Muscle layer of colon (tissue), 2 donors: ENCODE measurements around the gene PSG11.
"Not testable (repeated sequence)": the region's sequence is repeated elsewhere in the genome, so short reads cannot be mapped to it uniquely, and the experiment has no call there.

ENCODE experiments used
- H3K27ac ChIP-seq: one replicate; pipeline ENCODE4 v1.7.0; 2013; ENCODE audit warnings: low read depth, mild to moderate bottlenecking, low read length, moderate library complexity
- H3K27me3 ChIP-seq, 2 donors: one replicate each; pipeline ENCODE4 v1.7.0; 2013; ENCODE audit warnings: low read length in 2 of 2, mild to moderate bottlenecking in 2 of 2; ENCODE audit not compliant: insufficient read depth in 2 of 2, control insufficient read depth in 1 of 2
- H3K36me3 ChIP-seq: one replicate; pipeline ENCODE4 v1.7.0; 2013; ENCODE audit warnings: mild to moderate bottlenecking, low read length; ENCODE audit not compliant: insufficient read depth
- H3K4me1 ChIP-seq: one replicate; pipeline ENCODE4 v1.7.0; 2013; ENCODE audit warnings: mild to moderate bottlenecking, low read length; ENCODE audit not compliant: insufficient read depth
- H3K4me3 ChIP-seq, 2 donors: one replicate each; pipeline ENCODE4 v1.7.0; 2013; ENCODE audit warnings: low read length in 2 of 2, low read depth in 1 of 2, mild to moderate bottlenecking in 1 of 2, moderate library complexity in 1 of 2
- H3K9ac ChIP-seq: one replicate; pipeline ENCODE4 v1.7.0; 2013; ENCODE audit warnings: low read length
- H3K9me3 ChIP-seq: one replicate; pipeline ENCODE4 v1.7.0; 2013; ENCODE audit warnings: mild to moderate bottlenecking, low read length
- donor health status: abdominal sarcoma.
- donor health status: Adenocarcinoma of cecum.

Gene PSG11

DNA sequence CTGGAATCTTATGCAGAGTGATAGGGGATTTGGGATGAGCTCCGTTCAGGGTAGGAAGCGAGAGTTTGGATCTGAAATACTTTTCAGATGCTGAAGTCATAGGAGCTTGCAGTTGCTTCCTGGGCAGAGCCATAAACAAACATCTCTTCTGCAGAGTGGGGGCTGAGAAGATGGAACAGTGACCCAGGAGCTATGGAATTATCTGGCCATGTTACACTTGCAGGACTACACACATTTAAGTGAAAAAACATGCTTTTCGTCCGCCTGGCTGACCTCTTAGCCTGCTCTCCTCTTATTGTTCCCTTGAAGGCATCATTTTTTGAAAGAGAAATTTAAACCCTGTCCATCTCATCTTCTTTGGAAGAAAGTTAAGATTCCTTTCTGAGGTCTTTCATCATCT lies 40.7 kb downstream of the PSG11 start:
- H3K4me1 ChIP-seq, result no peaks in the 10 kb centered on the region
- no peaks in the 10 kb centered on the region for H3K9me3 ChIP-seq
- H3K36me3 ChIP-seq, result no peaks in the 10 kb centered on the region
- no peak overlapping the region for H3K4me3 ChIP-seq
- no peak overlapping the region for H3K9ac ChIP-seq
- H3K27me3 ChIP-seq, result no peaks in the 10 kb centered on the region
- no peak overlapping the region for H3K27ac ChIP-seq

GRCh38 chr19:42982111-42982510 lies 44.2 kb downstream of the PSG11 start:
- H3K4me3 ChIP-seq, H3K9ac ChIP-seq, H3K9me3 ChIP-seq, H3K27ac ChIP-seq, H3K27me3 ChIP-seq, H3K4me1 ChIP-seq, H3K36me3 ChIP-seq: not testable (repeated sequence)

DNA sequence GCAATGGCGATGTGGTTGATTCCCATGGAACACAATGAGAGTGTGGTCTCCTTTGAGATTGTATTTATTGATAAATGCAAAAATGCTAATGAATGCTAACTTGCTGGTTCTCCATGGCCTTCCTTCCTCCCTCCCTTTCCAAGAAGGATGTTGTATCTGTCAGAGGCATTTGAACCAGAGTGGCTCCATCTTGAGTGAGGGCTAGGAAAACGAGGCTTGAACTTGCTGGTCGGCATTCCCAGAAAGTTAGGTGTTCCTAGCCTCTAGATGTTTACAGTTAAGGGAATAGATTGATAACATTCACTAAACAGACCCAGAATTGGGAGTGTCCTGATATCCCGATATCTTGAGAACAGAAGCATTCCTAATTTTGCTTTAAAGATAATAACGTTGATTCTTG lies 54.8 kb downstream of the PSG11 start:
- not testable (repeated sequence) for H3K27ac ChIP-seq, H3K4me1 ChIP-seq, H3K9ac ChIP-seq, H3K36me3 ChIP-seq, H3K4me3 ChIP-seq, H3K9me3 ChIP-seq, H3K27me3 ChIP-seq

- Histone ChIP-seq H3K4me1 (no peaks in the 10 kb centered on the region), H3K4me3 (no peak overlapping the region), H3K9me3 (no peaks in the 10 kb centered on the region)
Observed at GRCh38 chr19:42965176-42965575, 61.1 kb downstream of the PSG11 start.

DNA sequence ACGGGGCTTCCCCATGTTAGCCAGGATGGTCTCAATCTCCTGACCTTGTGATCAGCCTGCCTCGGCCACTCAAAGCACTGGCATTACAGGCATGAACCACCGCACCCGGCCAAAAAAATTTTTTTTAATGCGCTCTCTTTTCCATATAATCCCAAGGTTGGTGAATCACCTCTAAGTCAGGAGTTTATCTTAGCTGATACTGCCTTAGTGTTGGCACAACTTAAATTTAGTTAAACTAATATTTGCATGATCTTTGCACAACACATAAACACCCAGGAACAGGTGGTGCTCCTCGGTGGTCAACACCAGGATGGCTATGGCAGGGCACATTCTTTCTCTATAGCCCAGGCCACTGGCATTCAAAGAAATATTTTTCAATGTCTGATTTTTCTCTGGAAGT lies 65.2 kb downstream of the PSG11 start:
- Histone ChIP-seq H3K4me1 (no peaks in the 10 kb centered on the region), H3K27ac (no peak overlapping the region), H3K9me3 (no peaks in the 10 kb centered on the region), H3K36me3 (no peaks in the 10 kb centered on the region), H3K9ac (no peak overlapping the region), H3K4me3 (no peak overlapping the region), H3K27me3 (no peaks in the 10 kb centered on the region)

More at GRCh38 chr19:42965176-42965575, 61.1 kb downstream of the PSG11 start:
- Histone ChIP-seq H3K36me3 (no peaks in the 10 kb centered on the region), H3K27me3 (no peaks in the 10 kb centered on the region), H3K9ac (no peak overlapping the region), H3K27ac (no peak overlapping the region)
